ENCODE measurements around the gene ZNF223.

The ZNF223 gene

GRCh38 chr19:44051650-44052402, at the start of gene ZNF223:
ZNF223 (plus strand) TSS chr19:44052036; CDS start chr19:44055177, 3,141 bp downstream.
- no peak for TF ChIP-seq CTCF (IDR thresholded peaks at IDR 0.05; ENCODE audit: low read depth, low read length, missing control alignments)
- peak within 1 kb of the TSS; percentile 51 for H3K4me3 ChIP-seq (replicated peaks; ENCODE audit: low read depth, low read length)
- DNase-seq (ENCODE audit: extremely low read depth, low read depth): peak; percentile 70

GRCh38 chr19:44002212-44002565, 49.6 kb upstream of the ZNF223 start:
- no peak for TF ChIP-seq CTCF (IDR thresholded peaks at IDR 0.05; ENCODE audit: low read depth, low read length, missing control alignments)
- no peak for DNase-seq (ENCODE audit: extremely low read depth, low read depth)
- H3K4me3 ChIP-seq (replicated peaks; ENCODE audit: low read depth, low read length): peak overlapping the region; percentile 72

- H3K4me3 ChIP-seq (replicated peaks; ENCODE audit: low read depth, low read length): peak within 1 kb of the TSS; percentile 72
- TF ChIP-seq CTCF (IDR thresholded peaks at IDR 0.05; ENCODE audit: low read depth, low read length, missing control alignments): no peak
- peak; percentile 90 for DNase-seq (ENCODE audit: extremely low read depth, low read depth)
Observed at GRCh38 chr19:44002566-44003460, 49.0 kb upstream of the ZNF223 start, which contains the start of gene ZNF230. ZNF230 (plus strand) TSS chr19:44002957; CDS start chr19:44007079, 4,122 bp downstream.

GRCh38 chr19:44003461-44004009, 48.3 kb upstream of the ZNF223 start:
- no peak for TF ChIP-seq CTCF (IDR thresholded peaks at IDR 0.05; ENCODE audit: low read depth, low read length, missing control alignments)
- DNase-seq (ENCODE audit: extremely low read depth, low read depth): no peak
- peak overlapping the region; percentile 72 for H3K4me3 ChIP-seq (replicated peaks; ENCODE audit: low read depth, low read length)

- no peak for DNase-seq (ENCODE audit: extremely low read depth, low read depth)
- no peak for TF ChIP-seq CTCF (IDR thresholded peaks at IDR 0.05; ENCODE audit: low read depth, low read length, missing control alignments)
- H3K4me3 ChIP-seq (replicated peaks; ENCODE audit: low read depth, low read length): no peak overlapping the region
Observed at GRCh38 chr19:44005973-44006372, 45.9 kb upstream of the ZNF223 start.

- TF ChIP-seq CTCF (IDR thresholded peaks at IDR 0.05; ENCODE audit: low read depth, low read length, missing control alignments): no peak
- no peak for DNase-seq (ENCODE audit: extremely low read depth, low read depth)
- H3K4me3 ChIP-seq (replicated peaks; ENCODE audit: low read depth, low read length): no peak overlapping the region
Observed at GRCh38 chr19:44007473-44007872, 44.4 kb upstream of the ZNF223 start.
